Dermis blood vessel endothelial cell (primary cell): ENCODE data around the gene VASP. TPM values are rescaled to one million over a fixed set of nuclear protein-coding genes. Genes with fewer than 3 reads are reported as not detected.

Source experiments
- DNase-seq: peaks from one replicate; pipeline ENCODE4 v3.0.0; 2010
- total RNA-seq: library from RNA; depleted of rRNA; stranded (reverse); fragments of >200 nt; gene quantifications from 2 replicates; pipeline ENCODE4 v1.2.3, GENCODE V29; 2014

VASP gene
- total RNA-seq, 1 donor from 2014 or later = 93.9 TPM

DNA sequence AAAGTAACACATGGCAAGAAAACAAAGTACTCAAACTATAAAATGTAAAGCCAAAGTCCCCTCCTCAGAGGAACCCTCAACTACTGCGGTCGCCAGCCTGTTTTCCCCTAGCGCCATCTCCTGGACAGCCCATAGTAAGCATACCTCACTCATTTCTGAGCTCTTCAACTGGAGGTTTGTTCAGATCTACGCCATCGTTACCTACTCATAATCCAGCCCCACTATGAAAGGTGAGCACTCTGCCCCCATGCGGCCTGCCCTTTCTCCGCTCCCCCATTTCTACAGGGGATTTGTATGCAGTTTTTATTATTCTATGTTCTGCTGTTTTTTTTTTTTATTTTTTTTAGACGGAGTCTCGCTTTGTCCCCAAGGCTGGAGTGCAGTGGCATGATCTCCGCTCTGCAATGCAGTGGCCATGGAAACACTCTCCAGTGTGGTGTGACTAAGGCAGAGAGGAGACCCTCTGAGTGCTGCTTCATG is 51.2 kb downstream of the VASP start:
- DNase-seq = peak; percentile 78

DNA sequence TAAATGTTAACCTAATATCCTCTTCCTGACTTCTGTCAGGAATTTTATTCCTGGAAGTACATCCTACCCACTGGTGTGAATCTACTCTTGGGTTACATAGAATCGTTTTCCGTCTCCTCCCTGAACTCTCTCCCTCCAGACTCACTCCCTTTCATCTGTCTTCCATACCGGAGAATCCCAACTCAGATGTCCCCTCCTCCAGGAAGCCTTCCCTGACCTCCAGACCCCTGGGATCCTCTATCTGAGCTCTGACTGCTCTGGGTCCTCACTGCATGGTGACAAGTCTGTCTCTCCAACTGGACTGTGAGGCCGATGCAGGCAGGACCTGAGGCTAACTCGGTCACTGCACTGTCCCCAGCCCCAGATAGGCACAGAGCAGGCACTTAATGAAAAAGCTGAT is 52.8 kb downstream of the VASP start:
- DNase-seq = no peak

- peak; percentile 87 for DNase-seq
These were observed 53.4 kb downstream of the VASP start for GRCh38 chr19:45560686-45561085.

DNA sequence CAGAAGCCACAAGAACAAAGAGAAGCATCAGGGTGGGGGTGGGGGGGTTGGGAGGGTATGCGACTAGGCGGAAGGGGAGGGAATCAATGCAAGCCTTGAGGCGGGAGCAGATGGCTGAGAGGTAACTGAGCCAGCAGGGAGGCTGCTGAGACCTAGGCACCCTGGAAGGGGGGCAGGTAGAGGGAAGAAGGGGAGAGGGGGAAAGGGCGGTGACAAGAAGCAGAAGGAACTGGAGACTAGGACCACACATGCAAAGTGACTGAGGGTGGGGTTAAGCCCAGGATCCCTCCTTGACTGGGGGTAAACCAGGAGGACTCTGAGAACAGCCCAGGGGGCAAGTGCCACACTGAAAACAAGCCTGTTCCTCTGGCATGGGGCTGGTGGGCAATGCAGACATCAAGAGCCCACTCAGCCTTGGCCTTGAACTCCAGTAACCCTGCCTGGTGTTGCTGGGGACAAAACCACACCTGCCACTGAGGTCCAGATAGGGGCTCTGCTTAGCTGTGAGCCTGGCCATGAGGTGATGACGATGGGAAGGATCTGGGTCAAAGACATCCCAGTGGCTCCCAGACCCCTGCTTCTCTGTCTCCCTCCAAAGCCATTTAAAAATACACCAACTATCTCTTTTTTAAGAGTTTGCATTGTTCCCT is 57.0 kb downstream of the VASP start:
- no peak for DNase-seq

DNA sequence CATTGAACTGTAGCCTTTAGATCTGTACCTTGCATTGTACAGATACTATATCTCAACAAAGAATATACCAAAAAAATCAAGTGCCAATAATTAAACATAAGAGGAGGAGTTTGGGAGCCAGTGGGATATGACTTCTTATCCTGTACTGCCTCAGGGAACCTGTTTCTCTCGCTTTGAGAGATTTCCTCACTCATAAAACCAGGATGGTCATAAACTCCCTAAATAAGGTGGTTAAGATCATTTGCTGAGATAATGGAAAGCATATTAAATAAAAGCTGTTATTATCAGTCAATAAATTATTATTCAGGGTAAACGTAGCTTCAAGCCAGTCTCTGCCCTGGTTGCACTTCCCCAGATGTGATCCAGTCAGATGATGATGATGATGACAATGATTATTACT is 60.3 kb downstream of the VASP start:
- no peak for DNase-seq

- peak; percentile 81 for DNase-seq
These were observed 61.5 kb downstream of the VASP start for GRCh38 chr19:45568732-45569131.

DNA sequence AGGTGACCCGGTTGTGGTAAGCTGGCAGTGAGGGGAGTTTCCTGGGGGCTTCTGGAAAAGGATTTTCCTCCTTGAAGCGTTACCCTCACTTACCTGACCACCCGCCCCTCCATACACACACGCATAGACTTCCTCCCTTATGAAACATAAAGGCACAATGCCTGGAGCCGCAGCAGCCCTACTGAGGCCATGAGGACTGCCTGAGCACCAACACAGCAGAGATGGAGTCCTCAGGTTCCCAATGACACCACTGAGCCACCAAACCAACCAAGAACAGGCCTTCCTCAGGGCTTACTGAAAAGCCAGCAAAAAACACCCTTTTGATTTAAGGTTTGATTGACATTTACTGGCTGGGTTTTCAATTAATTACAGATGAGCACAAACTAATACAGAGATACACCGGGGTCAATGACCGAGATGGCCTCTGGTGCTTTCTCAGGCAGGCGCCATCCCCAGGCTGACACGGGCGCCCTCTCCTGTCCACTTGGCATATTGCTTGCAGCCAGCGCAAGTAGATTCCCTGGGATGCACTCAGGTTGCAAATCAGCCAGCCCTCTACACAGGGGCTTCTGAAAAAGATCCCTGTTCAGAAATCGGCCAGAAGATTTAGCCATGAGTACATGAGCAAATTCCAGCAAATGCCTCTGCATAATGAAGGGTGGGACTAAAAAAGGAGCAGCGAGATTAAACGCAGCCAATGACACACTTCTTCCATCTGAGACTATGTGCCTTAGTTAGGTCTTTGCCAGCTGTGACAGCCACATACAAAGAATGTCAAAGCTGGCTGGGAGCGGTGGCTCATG is 62.5 kb downstream of the VASP start:
- DNase-seq = peak; percentile 73

DNA sequence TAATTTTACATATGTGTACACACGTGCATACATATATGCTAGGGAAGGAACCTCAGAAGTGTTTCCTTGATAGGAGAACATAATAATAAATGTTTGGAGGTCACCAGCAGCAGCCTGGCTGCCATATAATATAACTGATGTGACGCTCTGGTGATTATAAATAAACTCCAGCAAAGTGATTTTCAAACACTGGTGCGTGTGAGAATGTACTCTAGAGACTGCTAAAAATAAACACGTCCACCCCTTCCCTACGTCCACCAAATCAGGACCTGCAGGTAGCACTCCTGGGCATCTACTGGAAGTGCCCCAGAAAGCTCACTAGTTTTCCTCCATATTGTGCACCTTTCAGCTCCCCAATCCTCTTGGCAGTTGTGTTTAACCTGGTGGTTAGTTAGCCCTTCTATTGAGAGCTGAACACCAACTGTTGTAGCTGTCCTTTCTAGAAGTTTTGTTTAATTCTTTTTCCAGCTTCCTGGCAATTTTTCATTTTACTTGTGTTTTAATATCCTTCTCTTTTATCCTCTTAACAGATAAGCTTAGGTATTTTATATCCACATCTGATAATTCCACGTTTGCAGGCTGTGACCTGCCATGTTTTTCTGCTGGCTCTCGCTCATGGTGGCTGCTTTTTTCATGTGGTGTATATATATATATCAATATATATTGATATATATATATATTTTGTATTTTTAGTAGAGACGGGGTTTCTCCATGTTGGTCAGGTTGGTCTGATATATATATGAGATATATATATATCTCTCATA is 64.4 kb downstream of the VASP start:
- DNase-seq = no peak

DNA sequence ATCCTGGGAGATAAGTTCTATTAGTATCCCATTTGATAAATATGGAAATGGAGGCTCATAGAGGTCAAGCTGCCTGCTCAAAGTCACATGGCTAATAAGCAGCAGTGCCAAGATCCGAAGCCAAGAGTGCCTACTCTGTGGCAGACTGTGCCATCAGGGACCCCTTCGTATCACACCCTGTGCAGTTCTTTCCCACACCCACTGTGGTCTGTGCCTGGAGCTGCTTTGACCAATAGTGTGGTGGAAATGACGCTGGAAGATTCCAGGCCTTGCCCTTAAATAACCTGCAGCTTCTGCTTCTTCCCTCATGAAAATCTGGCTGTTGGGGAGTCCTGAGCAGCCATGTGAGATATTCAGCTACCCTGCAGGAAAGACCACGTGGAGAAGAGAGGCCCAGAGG is 67.2 kb downstream of the VASP start:
- no peak for DNase-seq

DNA sequence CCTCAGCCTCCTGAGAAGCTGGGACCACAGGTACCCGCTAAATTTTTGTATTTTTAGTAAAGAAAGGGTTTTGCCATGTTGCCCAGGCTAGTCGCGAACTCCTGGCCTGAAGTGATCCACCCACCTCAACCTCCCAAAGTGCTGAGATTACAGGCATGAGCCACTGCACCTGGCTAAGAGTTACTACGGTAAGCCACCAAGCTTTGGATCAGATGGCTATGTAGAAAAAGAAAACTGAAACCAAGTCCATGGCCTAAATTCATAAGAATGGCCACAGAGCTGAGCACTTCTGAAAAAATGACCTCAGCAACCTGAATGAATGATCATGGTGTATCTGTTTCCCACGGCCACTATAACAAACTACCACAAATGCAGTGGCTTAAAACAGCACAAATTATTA is 67.9 kb downstream of the VASP start:
- DNase-seq = no peak

Other genes with a start within 250 kb of the VASP start
- not detected in 2 replicates for gene CKM, start 184.6 kb upstream of the VASP start, total RNA-seq
- 0.17 and 0.60 TPM in 2 replicates for gene KLC3, start 166.7 kb upstream of the VASP start, total RNA-seq
- 16.3 and 24.5 TPM in 2 replicates for gene ERCC2, start 136.9 kb upstream of the VASP start, total RNA-seq
- gene PPP1R13L, start 102.4 kb upstream of the VASP start, total RNA-seq = 10.9 and 21.0 TPM in 2 replicates
- 9.5 and 15.2 TPM in 2 replicates for gene POLR1G, start 100.8 kb upstream of the VASP start, total RNA-seq
- 56.5 and 63.1 TPM in 2 replicates for gene ERCC1, start 83.6 kb upstream of the VASP start, total RNA-seq
- gene FOSB, start 39.5 kb upstream of the VASP start, total RNA-seq = 0.65 and 23.8 TPM in 2 replicates
- 9.0 and 10.2 TPM in 2 replicates for gene RTN2, start 10.4 kb upstream of the VASP start, total RNA-seq
- gene PPM1N, start 9.0 kb upstream of the VASP start, total RNA-seq = 0.60 and 1.5 TPM in 2 replicates
- gene OPA3, start 77.3 kb downstream of the VASP start, total RNA-seq = 5.1 and 9.4 TPM in 2 replicates
- 3.2 and 5.0 TPM in 2 replicates for gene GPR4, start 94.7 kb downstream of the VASP start, total RNA-seq
- 18.9 and 26.1 TPM in 2 replicates for gene EML2, start 131.9 kb downstream of the VASP start, total RNA-seq
- 0.05 TPM in 1 of 2 replicates, not detected in the other for gene GIPR, start 160.7 kb downstream of the VASP start, total RNA-seq
- 218 and 295 TPM in 2 replicates for gene SNRPD2, start 184.5 kb downstream of the VASP start, total RNA-seq
- gene QPCTL, start 185.2 kb downstream of the VASP start, total RNA-seq = 8.3 and 11.8 TPM in 2 replicates
- 7.7 and 7.8 TPM in 2 replicates for gene FBXO46, start 223.4 kb downstream of the VASP start, total RNA-seq
- gene MEIOSIN, start 226.0 kb downstream of the VASP start, total RNA-seq = not detected in 2 replicates